Skeletal muscle cell (primary cell): ENCODE measurements around the gene DRAM1.
"Not testable (repeated sequence)": the region's sequence is repeated elsewhere in the genome, so short reads cannot be mapped to it uniquely, and the experiment has no call there.

Experiments
- DNase-seq: peaks from one replicate; pipeline ENCODE4 v3.0.0-alpha.2; 2010; ENCODE audit warnings: low read depth
- H3K4me3 ChIP-seq: 2 replicates; pipeline ENCODE4 v1.5.1; 2011; ENCODE audit warnings: low read depth, mild to moderate bottlenecking, control low read depth, low read length, moderate library complexity

The DRAM1 gene

GRCh38 chr12:101857043-101857558 lies 20.3 kb upstream of the DRAM1 start:
- peak; percentile 67 for DNase-seq

GRCh38 chr12:101858361-101858760 lies 19.0 kb upstream of the DRAM1 start:
- no peak for DNase-seq
- H3K4me3 ChIP-seq, result no peak overlapping the region

More at GRCh38 chr12:101857043-101857558, 20.3 kb upstream of the DRAM1 start:
- no peak overlapping the region for H3K4me3 ChIP-seq

DNA sequence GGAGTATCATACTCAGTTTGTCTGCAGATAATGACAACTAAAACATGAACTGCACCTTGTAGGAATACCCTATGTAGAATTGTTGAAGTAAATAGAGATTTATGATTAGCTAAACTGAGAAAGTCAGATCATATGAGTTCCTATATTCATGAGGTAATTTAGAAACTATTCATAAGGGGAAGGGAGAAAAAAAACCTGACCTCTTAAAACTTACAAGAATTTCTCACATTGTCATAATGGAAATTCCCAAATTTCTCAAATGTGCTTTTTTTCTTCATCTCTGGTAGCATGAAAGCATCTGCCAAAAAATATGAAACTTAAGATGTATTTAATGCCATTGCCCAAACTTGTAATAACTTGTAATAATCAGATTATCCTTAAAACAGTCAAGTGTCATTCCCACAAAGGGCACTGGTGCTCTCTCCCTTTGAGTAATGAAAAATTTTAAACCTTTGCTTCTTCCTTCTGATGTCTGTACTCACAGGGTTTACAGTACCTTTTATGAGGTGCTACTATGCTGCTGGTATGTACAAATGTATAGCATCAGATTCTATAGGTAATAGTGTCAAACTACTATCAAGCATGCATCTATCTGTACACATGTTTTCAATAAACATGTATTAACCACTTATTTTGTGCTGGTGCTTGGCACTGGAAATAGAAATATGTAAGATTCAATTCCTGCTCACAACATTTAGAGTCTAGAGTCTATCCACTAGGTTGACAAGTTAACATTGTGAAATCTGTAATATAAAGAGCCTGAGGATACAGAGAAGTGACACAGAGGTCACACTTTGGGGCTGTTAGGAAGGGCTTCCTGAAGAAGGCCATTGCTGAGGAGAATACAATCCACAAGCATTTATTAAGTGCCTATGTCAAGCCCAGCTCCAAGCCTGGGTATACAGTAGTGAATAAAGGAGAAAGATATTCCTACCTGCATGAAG lies 17.4 kb upstream of the DRAM1 start:
- DNase-seq, result no peak
- no peak overlapping the region for H3K4me3 ChIP-seq

GRCh38 chr12:101861688-101862087 lies 15.7 kb upstream of the DRAM1 start:
- not testable (repeated sequence) for DNase-seq, H3K4me3 ChIP-seq

- no peak overlapping the region for H3K4me3 ChIP-seq
- no peak for DNase-seq
These were observed 15.1 kb upstream of the DRAM1 start for GRCh38 chr12:101862245-101862644.

GRCh38 chr12:101863981-101864380 lies 13.4 kb upstream of the DRAM1 start:
- H3K4me3 ChIP-seq, result no peak overlapping the region
- no peak for DNase-seq

- no peak for DNase-seq
- no peak overlapping the region for H3K4me3 ChIP-seq
These were observed 10.6 kb upstream of the DRAM1 start for GRCh38 chr12:101866615-101867373.

- not testable (repeated sequence) for DNase-seq, H3K4me3 ChIP-seq
These were observed 9.8 kb upstream of the DRAM1 start for GRCh38 chr12:101867619-101868018.

DNA sequence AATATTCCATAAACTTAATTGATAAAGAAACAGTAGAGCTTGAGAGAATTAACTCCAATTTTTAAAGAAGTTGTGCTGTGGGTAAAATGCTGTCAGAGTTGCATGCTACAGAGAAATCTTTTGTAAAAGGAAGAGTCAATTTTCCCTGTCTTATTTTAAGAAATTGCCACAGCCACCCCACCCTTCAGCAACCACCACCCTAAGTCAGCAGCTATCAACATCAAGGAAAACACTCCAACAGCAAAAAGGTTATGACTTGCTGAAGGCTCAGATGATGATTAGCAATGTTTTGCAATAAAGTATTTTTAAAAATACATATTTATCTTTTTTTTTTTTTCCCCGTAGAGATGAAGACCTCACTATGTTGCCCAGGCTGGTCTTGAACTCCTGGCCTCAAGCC lies 6.5 kb upstream of the DRAM1 start:
- DNase-seq, result no peak
- no peak overlapping the region for H3K4me3 ChIP-seq

- DNase-seq, result no peak
- no peak overlapping the region for H3K4me3 ChIP-seq
These were observed 2.2 kb upstream of the DRAM1 start for GRCh38 chr12:101875162-101875561.

GRCh38 chr12:101876322-101876860 lies 989 bp upstream of the DRAM1 start:
- no peak for DNase-seq
- peak overlapping the region; percentile 77 for H3K4me3 ChIP-seq

DNA sequence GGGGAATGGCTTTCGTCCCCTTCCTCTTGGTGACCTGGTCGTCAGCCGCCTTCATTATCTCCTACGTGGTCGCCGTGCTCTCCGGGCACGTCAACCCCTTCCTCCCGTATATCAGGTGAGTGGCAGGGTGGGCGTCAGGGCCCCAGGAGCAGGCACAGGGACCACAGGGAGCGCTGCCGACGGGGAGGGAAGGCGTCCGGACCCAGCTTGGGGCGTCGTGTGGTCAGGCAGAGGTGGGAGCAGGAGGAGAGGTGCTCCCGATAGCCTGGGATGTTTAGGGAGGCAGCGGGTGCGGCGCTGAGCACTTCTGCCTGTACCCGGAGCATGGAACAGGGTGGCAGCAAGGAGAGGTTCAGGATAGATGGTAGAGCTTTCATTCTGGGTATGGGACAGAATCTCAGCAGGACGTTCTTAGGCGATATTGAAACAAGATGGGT lies 444 bp downstream of the DRAM1 start:
- peak overlapping the region; percentile 77 for H3K4me3 ChIP-seq
- no peak for DNase-seq

GRCh38 chr12:101878243-101878821 lies 952 bp downstream of the DRAM1 start:
- peak overlapping the region; percentile 77 for H3K4me3 ChIP-seq
- no peak for DNase-seq

DNA sequence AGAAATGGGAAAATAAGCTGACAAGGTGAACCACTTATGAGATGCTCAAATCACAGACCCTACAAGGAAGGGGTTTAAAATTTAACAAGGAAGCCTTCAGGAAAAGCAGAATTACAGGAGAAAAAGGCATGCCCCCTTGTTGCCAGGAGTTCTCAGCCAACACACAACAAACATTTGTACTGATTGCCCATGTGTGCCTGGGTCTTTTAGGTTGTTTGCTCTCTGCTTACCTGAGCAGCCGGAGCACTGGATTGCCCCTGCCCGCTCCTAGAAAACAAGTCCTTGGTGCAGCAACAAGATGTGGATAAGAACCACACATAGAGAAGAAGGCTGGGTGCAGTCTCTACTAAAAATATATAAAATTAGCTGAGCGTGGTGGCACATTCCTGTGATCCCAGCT lies 3.4 kb downstream of the DRAM1 start:
- DNase-seq, result no peak
- no peak overlapping the region for H3K4me3 ChIP-seq

DNA sequence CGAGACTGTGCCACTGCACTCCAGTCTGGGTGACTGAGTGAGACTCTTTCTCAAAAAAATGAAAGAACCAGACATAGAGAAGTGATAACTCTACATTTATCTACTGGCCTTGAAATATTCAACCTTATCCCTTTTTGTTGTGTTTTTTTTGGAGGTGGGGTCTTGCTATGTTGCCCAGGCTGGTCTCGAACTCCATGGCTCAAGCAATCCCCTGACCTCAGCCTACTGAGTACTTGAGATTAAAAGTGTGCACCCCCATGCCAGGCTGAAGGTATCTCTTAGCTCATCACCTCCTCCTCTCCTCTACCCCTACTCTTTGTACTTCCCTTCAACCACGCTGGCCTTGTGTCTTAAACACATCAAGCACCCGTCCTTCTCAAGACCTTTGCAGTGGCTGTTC lies 3.8 kb downstream of the DRAM1 start:
- no peak overlapping the region for H3K4me3 ChIP-seq
- DNase-seq, result no peak

DNA sequence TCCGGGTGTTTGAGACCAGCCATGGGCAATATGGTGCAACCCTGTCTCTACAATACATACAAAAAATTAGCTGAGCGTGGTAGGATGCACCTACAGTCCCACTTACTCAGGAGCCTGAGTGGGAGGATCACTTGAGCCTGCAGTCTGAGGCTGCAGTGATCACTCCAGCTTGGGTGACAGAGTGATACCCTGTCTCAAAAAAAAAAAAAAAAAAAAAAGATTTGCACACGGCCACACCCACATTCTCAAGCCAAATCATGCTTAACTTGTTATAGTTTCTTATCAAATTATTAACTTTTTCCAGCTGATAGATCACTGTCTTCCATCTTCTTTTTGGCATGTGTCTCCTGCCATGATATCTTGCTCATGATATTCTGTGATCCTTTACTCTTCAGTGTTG lies 6.8 kb downstream of the DRAM1 start:
- no peak overlapping the region for H3K4me3 ChIP-seq
- DNase-seq, result no peak

DNA sequence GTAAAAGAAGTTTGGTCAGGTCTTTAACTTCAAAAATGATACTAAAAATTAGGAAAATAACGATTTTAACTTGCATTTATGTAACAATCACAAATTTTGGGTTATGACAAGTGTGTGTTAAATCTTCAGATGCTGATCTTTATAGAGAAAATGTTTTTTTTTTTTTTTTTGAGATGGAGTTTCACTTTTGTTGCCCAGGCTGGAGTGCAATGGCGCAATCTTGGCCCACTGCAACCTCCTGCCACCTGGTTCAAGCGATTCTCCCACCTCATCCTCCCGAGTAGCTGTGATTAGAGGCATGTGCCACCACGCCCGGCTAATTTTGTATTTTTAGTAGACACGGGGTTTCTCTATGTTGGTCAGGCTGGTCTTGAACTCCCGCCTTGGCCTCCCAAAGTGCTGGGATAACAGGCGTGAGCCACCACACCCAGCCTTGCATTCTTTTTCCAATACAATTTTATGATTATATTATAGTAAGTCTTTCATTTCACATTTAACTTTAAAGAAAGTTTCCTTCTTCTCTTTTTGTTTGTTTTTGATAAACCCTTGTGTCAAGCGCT lies 7.5 kb downstream of the DRAM1 start:
- H3K4me3 ChIP-seq, DNase-seq: not testable (repeated sequence)

DNA sequence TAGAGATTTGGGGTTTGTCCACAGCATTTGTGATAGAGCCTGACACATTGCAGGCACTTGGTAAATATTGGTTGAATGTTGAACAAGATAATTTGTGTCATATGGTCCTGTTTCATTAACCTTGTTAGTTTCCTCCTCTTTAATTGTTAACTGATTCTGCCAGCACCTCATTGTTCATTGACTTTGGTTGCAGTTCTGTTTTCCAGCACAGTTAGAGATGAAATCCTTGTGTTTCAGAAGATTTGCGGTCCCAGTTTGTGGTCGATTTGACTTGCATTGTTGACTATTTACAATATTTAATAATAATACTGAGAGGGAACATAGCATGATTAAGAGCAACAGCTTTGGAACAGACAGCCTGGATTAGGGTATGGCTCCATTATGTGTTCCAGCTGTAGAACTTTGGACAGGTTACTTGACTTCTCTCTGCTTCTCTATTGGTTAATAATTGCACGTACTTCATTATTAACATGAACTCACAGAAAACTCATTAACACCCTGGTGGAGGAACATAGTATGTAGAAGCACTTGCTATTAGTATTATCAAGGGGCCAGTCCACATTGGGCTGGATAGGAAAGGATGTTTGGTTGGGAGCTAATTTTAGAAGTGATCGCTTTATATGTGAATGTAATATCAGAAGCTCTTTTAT lies 8.7 kb downstream of the DRAM1 start:
- H3K4me3 ChIP-seq, result no peak overlapping the region
- no peak for DNase-seq

DNA sequence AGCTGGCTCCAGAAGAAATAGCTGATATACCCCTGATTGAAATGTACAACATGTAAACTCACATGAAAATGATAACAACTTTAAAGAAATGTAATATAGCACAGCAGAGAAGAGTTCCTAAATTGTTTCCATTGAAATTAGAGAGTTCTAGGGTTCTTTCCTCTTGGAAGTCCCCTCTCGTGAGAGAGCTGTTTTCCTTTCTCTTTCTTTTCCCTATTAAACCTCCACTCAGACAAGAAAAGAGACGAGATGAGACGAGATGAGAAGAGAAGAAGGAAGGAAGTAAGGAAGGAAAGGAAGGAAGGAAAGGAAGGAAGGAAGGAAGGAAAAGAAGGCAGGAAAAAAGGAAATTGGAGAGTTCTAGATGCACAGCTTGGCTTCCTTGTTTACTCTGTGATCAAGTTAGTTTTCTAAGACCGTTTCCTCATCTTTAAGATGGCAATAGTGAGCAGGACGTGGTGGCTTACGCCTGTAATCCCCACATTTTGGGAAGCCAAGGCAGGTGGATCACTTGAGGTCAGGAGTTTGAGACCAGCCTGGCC lies 11.9 kb downstream of the DRAM1 start:
- DNase-seq, result no peak
- H3K4me3 ChIP-seq, result no peak overlapping the region
